ENCODE data around the gene MBD6.

DNA sequence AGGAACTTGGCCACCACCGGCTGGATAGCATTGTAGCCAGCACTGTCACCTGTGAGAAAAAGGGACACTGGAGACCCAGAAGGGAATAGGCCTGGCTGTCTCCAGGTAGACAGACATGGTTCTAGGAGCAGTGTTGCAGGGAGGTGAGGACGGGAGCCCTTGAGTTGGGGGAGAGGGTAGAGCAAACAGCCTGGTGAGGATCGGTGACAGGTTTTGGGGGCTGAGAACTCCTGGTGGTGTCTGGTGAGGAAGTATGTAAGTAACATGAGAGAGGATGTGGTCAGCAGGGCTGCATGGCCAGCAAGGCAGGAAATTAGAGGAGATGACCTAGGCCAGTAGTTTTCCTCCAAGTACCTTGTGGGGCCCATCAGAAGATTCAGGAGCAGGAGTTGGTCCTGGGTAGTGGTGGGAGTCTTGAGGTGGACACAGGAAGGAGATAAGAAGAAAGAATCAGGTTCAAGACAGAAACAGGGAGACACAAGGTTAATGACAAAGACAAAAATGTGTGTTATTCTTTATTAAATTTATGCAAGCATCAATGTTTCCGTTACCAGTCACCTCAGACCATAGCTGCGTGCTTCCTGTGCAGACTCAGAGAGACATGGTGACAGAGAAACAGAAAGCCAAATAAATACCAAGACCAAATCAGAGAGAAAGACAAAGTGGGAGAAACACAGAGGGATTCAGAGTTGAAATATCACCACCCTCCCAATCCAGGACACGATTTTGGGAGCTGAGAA lies 43.1 kb upstream of the MBD6 start, which contains the start of gene ARHGAP9:
- TF ChIP-seq, protein P1, sequence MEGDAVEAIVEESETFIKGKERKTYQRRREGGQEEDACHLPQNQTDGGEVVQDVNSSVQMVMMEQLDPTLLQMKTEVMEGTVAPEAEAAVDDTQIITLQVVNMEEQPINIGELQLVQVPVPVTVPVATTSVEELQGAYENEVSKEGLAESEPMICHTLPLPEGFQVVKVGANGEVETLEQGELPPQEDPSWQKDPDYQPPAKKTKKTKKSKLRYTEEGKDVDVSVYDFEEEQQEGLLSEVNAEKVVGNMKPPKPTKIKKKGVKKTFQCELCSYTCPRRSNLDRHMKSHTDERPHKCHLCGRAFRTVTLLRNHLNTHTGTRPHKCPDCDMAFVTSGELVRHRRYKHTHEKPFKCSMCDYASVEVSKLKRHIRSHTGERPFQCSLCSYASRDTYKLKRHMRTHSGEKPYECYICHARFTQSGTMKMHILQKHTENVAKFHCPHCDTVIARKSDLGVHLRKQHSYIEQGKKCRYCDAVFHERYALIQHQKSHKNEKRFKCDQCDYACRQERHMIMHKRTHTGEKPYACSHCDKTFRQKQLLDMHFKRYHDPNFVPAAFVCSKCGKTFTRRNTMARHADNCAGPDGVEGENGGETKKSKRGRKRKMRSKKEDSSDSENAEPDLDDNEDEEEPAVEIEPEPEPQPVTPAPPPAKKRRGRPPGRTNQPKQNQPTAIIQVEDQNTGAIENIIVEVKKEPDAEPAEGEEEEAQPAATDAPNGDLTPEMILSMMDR (IDR thresholded peaks at IDR 0.05): no peak
- TF ChIP-seq POLR2A (IDR thresholded peaks at IDR 0.05): no peak

Measured in uterus (tissue), 2 donors.